K562 (cell line): Measurements from ENCODE around the gene RTN4.

Experiments used
- CTCF ChIP-seq, 3 experiments: IDR thresholded peaks in 2 of 3; conservative IDR thresholded peaks in 1 of 3; 2 replicates each; pipeline ENCODE4 v1.5.1; 2011 to 2012; ENCODE audit warnings: low read length in 3 of 3, mild to moderate bottlenecking in 3 of 3, control low read depth in 2 of 3, improper control_type of control experiment in 1 of 3, inconsistent platforms in 1 of 3, low read depth in 1 of 3, mixed read lengths in 1 of 3, moderate library complexity in 1 of 3; ENCODE audit not compliant: insufficient read depth in 2 of 3
- ESRRA ChIP-seq: fragments of 450-650 bp; IDR thresholded peaks from 2 replicates; pipeline ENCODE4 v1.6.1; 2014; ENCODE audit warnings: low read depth, mild to moderate bottlenecking, moderate library complexity, borderline replicate concordance
- POLR2AphosphoS5 ChIP-seq: IDR thresholded peaks from 2 replicates; pipeline ENCODE4 v1.6.1; 2011; ENCODE audit warnings: mild to moderate bottlenecking, low read depth, low read length, moderate library complexity; ENCODE audit not compliant: control insufficient read depth, insufficient read depth
- POLR2G ChIP-seq: fragments of 200-400 bp; formaldehyde crosslinking; IDR thresholded peaks from 2 replicates; pipeline ENCODE4 v1.6.1; 2017; ENCODE audit warnings: low read depth, mild to moderate bottlenecking, antibody characterized with exemption, low read length, moderate library complexity
- REST ChIP-seq, 2 experiments: fragments of 450-650 bp; formaldehyde crosslinking in 1 of 2; IDR thresholded peaks; 2 replicates each; pipeline versions ENCODE4 v1.4.0 to v1.6.1; 2014 to 2020; ENCODE audit warnings: mild to moderate bottlenecking in 2 of 2, borderline replicate concordance in 1 of 2, low read depth in 1 of 2
- TBP ChIP-seq: optimal IDR thresholded peaks from 2 replicates; pipeline ENCODE3; 2011; ENCODE audit warnings: low read depth, low read length, improper control_type of control experiment
- TCF3 ChIP-seq: sonication (generic); formaldehyde crosslinking; IDR thresholded peaks from 2 replicates; pipeline ENCODE4 v1.4.0; 2020; ENCODE audit warnings: mild to moderate bottlenecking, missing genetic modification reagents
- ZBTB11 ChIP-seq, 3 experiments: fragments of 200-800 bp in 1 of 3; fragments of 250-450 bp in 1 of 3; fragments of 450-650 bp in 1 of 3; sonication (Bioruptor Pico) in 1 of 3; sonication (Bioruptor generic) in 1 of 3; formaldehyde crosslinking in 1 of 3; IDR thresholded peaks; 2 replicates each; pipeline versions ENCODE4 v1.6.1 to v1.8.0; 2016 to 2022; ENCODE audit warnings: mild to moderate bottlenecking in 2 of 3, missing genetic modification characterization in 2 of 3, missing compliant biosample characterization in 1 of 3, moderate library complexity in 1 of 3

- no peak for TF ChIP-seq TCF3 (CRISPR knock-in tag)
- TF ChIP-seq POLR2AphosphoS5 = no peak
- TF ChIP-seq REST (IDR thresholded peaks at IDR 0.05; ENCODE audit: borderline replicate concordance) = no peak
- no peak for TF ChIP-seq REST (CRISPR knock-in tag; IDR thresholded peaks at IDR 0.05; ENCODE audit: low read depth)
- no peak for TF ChIP-seq ZBTB11 (CRISPR knock-in tag; IDR thresholded peaks at IDR 0.05)
- TF ChIP-seq TBP = no peak
- TF ChIP-seq ESRRA = no peak
- no peak for TF ChIP-seq POLR2G
- no peak for TF ChIP-seq CTCF (IDR thresholded peaks at IDR 0.05 in 2 of 3, conservative IDR thresholded peaks at IDR 0.05 in 1 of 3; ENCODE audit: insufficient read depth in 2 of 3, low read depth in 1 of 3, low read length in 3 of 3)
Observed at GRCh38 chr2:55093381-55093780, 43.1 kb upstream of the RTN4 start.
